Endothelial cell of umbilical vein (primary cell): ENCODE measurements around the gene PHF24. TPM values are rescaled to one million over a fixed set of nuclear protein-coding genes. Genes with fewer than 3 reads are reported as not detected.

Source experiments
- BruUV-seq: library from RNA; stranded (reverse); fragments of 400-500 nt; replicated peaks from 2 replicates; lab custom pipeline; 2021; lab: Mats Ljungman, UMichigan
- CTCF ChIA-PET: fragments of 300-600, 350-600 bp; sonication (Branson Sonifier 250); formaldehyde crosslinking; loops from one replicate; lab custom pipeline; 2021; ENCODE audit warnings: antibody characterized with exemption, inconsistent platforms; lab: Charles Lee
- POLR2A ChIA-PET: fragments of 300-600, 350-600 bp; sonication (Branson Sonifier 250); formaldehyde crosslinking; loops from one replicate; lab custom pipeline; 2021; ENCODE audit warnings: antibody characterized with exemption, inconsistent platforms; lab: Charles Lee
- DNase-seq: peaks from one replicate; pipeline ENCODE4 v3.0.0-alpha.2; 2011; ENCODE audit warnings: low read depth, low spot score
- FAIRE-seq: peaks from 2 replicates; lab custom pipeline; 2011; peaks lifted over from hg19 to GRCh38; lab: Jason Lieb, UNC
- H2AFZ ChIP-seq: 2 replicates; pipeline ENCODE4 v1.6.0; 2012; ENCODE audit warnings: low read depth, low read length, control low read depth, inconsistent platforms
- H3K27ac ChIP-seq: 2 replicates; pipeline ENCODE4 v1.5.1; 2011; ENCODE audit warnings: low read depth, mild to moderate bottlenecking, control low read depth, low read length, moderate library complexity; ENCODE audit not compliant: insufficient read depth
- H3K27me3 ChIP-seq, 2 experiments: 2 replicates each; pipeline versions ENCODE4 v1.6.0 to v1.6.1; 2011; ENCODE audit warnings: low read length in 2 of 2, mixed read lengths in 1 of 2; ENCODE audit not compliant: control insufficient read depth in 2 of 2, insufficient read depth in 2 of 2
- H3K36me3 ChIP-seq, 2 experiments: 2 replicates in 1 of 2; 3 replicates in 1 of 2; pipeline ENCODE4 v1.5.1; 2011; ENCODE audit warnings: low read length in 2 of 2, mild to moderate bottlenecking in 1 of 2, moderate library complexity in 1 of 2; ENCODE audit not compliant: control insufficient read depth in 2 of 2, insufficient read depth in 2 of 2; ENCODE audit errors: extremely low read depth in 1 of 2
- H3K4me1 ChIP-seq: 3 replicates; pipeline ENCODE4 v1.5.1; 2011; ENCODE audit warnings: mild to moderate bottlenecking, low read length; ENCODE audit not compliant: control insufficient read depth, insufficient read depth; ENCODE audit errors: extremely low read depth
- H3K4me2 ChIP-seq: 2 replicates; pipeline ENCODE4 v1.6.1; 2011; ENCODE audit warnings: low read length, control low read depth, mixed read lengths; ENCODE audit not compliant: insufficient read depth
- H3K4me3 ChIP-seq, 3 experiments: fragments of 200-600 bp in 1 of 3; sonication (generic), shearing (Covaris generic) in 1 of 3; replicated peaks in 1 of 3; 2 replicates each; pipeline ENCODE4 v1.5.1; 2011 to 2016; ENCODE audit warnings: control low read depth in 3 of 3, low read length in 3 of 3, mild to moderate bottlenecking in 2 of 3, inconsistent platforms in 1 of 3, low read depth in 1 of 3, moderate library complexity in 1 of 3; ENCODE audit not compliant: insufficient read depth in 1 of 3
- H3K79me2 ChIP-seq: 2 replicates; pipeline ENCODE4 v1.6.0; 2012; ENCODE audit warnings: low read length, inconsistent platforms; ENCODE audit not compliant: control insufficient read depth, insufficient read depth
- H3K9ac ChIP-seq: replicated peaks from 2 replicates; pipeline ENCODE3; 2011; ENCODE audit warnings: low read length, control low read depth; ENCODE audit not compliant: insufficient read depth; ENCODE audit errors: extremely low read depth
- H3K9me1 ChIP-seq: replicated peaks from 3 replicates; pipeline ENCODE4 v1.6.0; 2011; ENCODE audit warnings: mild to moderate bottlenecking, low read length; ENCODE audit not compliant: control insufficient read depth, insufficient read depth; ENCODE audit errors: extremely low read depth
- H3K9me3 ChIP-seq: replicated peaks from 2 replicates; pipeline ENCODE4 v1.5.1; 2012; ENCODE audit warnings: low read length, inconsistent platforms; ENCODE audit not compliant: control insufficient read depth, insufficient read depth
- H4K20me1 ChIP-seq: replicated peaks from 2 replicates; pipeline ENCODE3; 2011; ENCODE audit warnings: mild to moderate bottlenecking, low read length; ENCODE audit not compliant: control insufficient read depth, insufficient read depth; ENCODE audit errors: extremely low read depth
- CTCF ChIP-seq, 2 donors: IDR thresholded peaks; 1 replicate in 1 of 2; 2 replicates in 1 of 2; pipeline ENCODE4 v1.5.1; 2011; ENCODE audit warnings: low read length in 2 of 2, mild to moderate bottlenecking in 2 of 2, moderate library complexity in 2 of 2, control low read depth in 1 of 2, inconsistent platforms in 1 of 2, low read depth in 1 of 2; ENCODE audit not compliant: insufficient read depth in 1 of 2; ENCODE audit errors: extremely low read depth in 1 of 2
- EZH2 ChIP-seq: IDR thresholded peaks from 2 replicates; pipeline ENCODE4 v1.6.1; 2012; ENCODE audit warnings: borderline replicate concordance, low read depth, mild to moderate bottlenecking, moderate library complexity, low read length, inconsistent platforms; ENCODE audit not compliant: severe bottlenecking
- FOS ChIP-seq: IDR thresholded peaks from 2 replicates; pipeline ENCODE4 v1.6.1; 2011; ENCODE audit warnings: mild to moderate bottlenecking, low read length, moderate library complexity, borderline replicate concordance; ENCODE audit not compliant: insufficient read depth
- GATA2 ChIP-seq: IDR thresholded peaks from 2 replicates; pipeline ENCODE4 v1.7.0; 2011; ENCODE audit warnings: low read depth, mild to moderate bottlenecking, moderate library complexity, mixed read lengths, low read length; ENCODE audit not compliant: insufficient read length, insufficient read depth
- JUN ChIP-seq: IDR thresholded peaks from 2 replicates; pipeline ENCODE4 v1.6.1; 2011; ENCODE audit warnings: borderline replicate concordance, low read depth; ENCODE audit not compliant: insufficient read length, insufficient read depth
- MYC ChIP-seq: IDR thresholded peaks from one replicate; pipeline ENCODE4 v1.6.1; 2011; ENCODE audit warnings: mild to moderate bottlenecking, low read depth, low read length
- POLR2A ChIP-seq: IDR thresholded peaks from 2 replicates; pipeline ENCODE4 v1.6.1; 2012; ENCODE audit warnings: low read depth, mild to moderate bottlenecking, control low read depth, low read length
- POLR2AphosphoS5 ChIP-seq: IDR thresholded peaks from 2 replicates; pipeline ENCODE4 v1.6.1; 2012; ENCODE audit warnings: low read depth, mild to moderate bottlenecking, control low read depth, low read length, moderate library complexity; ENCODE audit not compliant: insufficient read depth
- dilution Hi-C: fragments of 300-500 bp; cut with MboI; formaldehyde crosslinking; loops from one replicate; pipeline ENCODE4 v1.15.0; 2019; ENCODE audit warnings: low sequenced_read_pairs; ENCODE audit not compliant: extremely low pct_ligation_motif_present
- intact Hi-C: fragments of 100-400 bp; cut with micrococcal nuclease; formaldehyde crosslinking; loops from one replicate; pipeline ENCODE4 v1.10.0; 2022
- polyA plus RNA-seq, 4 experiments: library from polyadenylated mRNA; depleted of rRNA in 3 of 4; stranded (reverse) in 3 of 4; unstranded in 1 of 4; fragments of >200 nt; gene quantifications; 2 replicates each; pipeline versions ENCODE4 v1.2.1 to v1.2.3, GENCODE V29; 2011 to 2012; ENCODE audit warnings: missing spikeins in 1 of 4
- total RNA-seq: library from RNA; stranded (reverse); gene quantifications from 2 replicates; pipeline ENCODE4 v1.2.3, GENCODE V29; 2021
- TF ChIP-seq, protein P1 (sequence below): IDR thresholded peaks from 2 replicates; pipeline ENCODE4 v1.6.1; 2011; ENCODE audit not compliant: insufficient read depth, insufficient read length

Gene PHF24
- total and polyA plus RNA-seq, 2 donors (not counting 3 experiments of a cell fraction or from before 2014, with no cell fraction given): not detected

- Histone ChIP-seq H4K20me1 (no peaks in the 10 kb centered on the region), H3K27ac (no peak overlapping the region), H3K36me3 (peaks cover 3 to 10% of the 10 kb centered on the region in 2 experiments), H3K9me3 (no peaks in the 10 kb centered on the region), H3K27me3 (no peaks in the 10 kb centered on the region), H3K4me1 (peaks cover 19% of the 10 kb centered on the region), H3K4me2 (no peak overlapping the region), H3K9ac (no peak overlapping the region), H3K9me1 (no peaks in the 10 kb centered on the region), H3K4me3 (no peak overlapping the region), H2AFZ (no peak overlapping the region), H3K79me2 (no peaks in the 10 kb centered on the region)
- TF ChIP-seq POLR2AphosphoS5 (no peak), CTCF (IDR thresholded peaks at IDR 0.05; ENCODE audit: extremely low read depth in 1 of 2, insufficient read depth in 1 of 2, low read depth in 1 of 2, low read length in 2 of 2) (no peak), MYC (no peak), POLR2A (no peak), JUN (no peak), FOS (no peak), GATA2 (no peak), EZH2 (no peak)
- TF ChIP-seq, protein P1, sequence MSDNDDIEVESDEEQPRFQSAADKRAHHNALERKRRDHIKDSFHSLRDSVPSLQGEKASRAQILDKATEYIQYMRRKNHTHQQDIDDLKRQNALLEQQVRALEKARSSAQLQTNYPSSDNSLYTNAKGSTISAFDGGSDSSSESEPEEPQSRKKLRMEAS: no peak
- intact Hi-C loops: no loop called here
- dilution Hi-C loops: no loop called here
- DNase-seq: no peak
- POLR2A ChIA-PET: interaction anchor here (1.0 kb wide), 1 partner anchor 53 kb away, joined by 3 read pairs; no protein-coding TSS in a partner anchor
- CTCF ChIA-PET: interaction anchor here (1.0 to 1.6 kb wide), 3 partner anchors 13 to 480 kb away, joined by 3 to 6 read pairs (median 3); no protein-coding TSS in a partner anchor
- FAIRE-seq: no peak
- BruUV-seq: no TSS peak
These were observed 40.2 kb downstream of the PHF24 start for GRCh38 chr9:34998266-34998665.
